Measurements from ENCODE around the gene ALMS1.
"Not testable (repeated sequence)": the region's sequence is repeated elsewhere in the genome, so short reads cannot be mapped to it uniquely, and the experiment has no call there.

The ALMS1 gene

GRCh38 chr2:73404409-73404808 lies 18.8 kb downstream of the ALMS1 start:
- DNase-seq (ENCODE audit: low read depth): no peak

GRCh38 chr2:73406996-73407395 lies 21.4 kb downstream of the ALMS1 start:
- DNase-seq (ENCODE audit: low read depth): no peak

GRCh38 chr2:73408198-73408597 lies 22.6 kb downstream of the ALMS1 start:
- DNase-seq (ENCODE audit: low read depth): no peak

- DNase-seq (ENCODE audit: low read depth): peak; percentile 14
These were observed 29.1 kb downstream of the ALMS1 start for GRCh38 chr2:73414696-73415095.

- peak; percentile 20 for DNase-seq (ENCODE audit: low read depth)
These were observed 30.3 kb downstream of the ALMS1 start for GRCh38 chr2:73415906-73416305.

GRCh38 chr2:73418343-73418742 lies 32.7 kb downstream of the ALMS1 start:
- peak; percentile 79 for DNase-seq (ENCODE audit: low read depth)

- DNase-seq (ENCODE audit: low read depth): no peak
These were observed 38.3 kb downstream of the ALMS1 start for GRCh38 chr2:73423913-73424312.

GRCh38 chr2:73426176-73426575 lies 40.5 kb downstream of the ALMS1 start:
- DNase-seq (ENCODE audit: low read depth): no peak

- no peak for DNase-seq (ENCODE audit: low read depth)
These were observed 50.4 kb downstream of the ALMS1 start for GRCh38 chr2:73436019-73436418.

GRCh38 chr2:73444202-73444601 lies 58.6 kb downstream of the ALMS1 start:
- no peak for DNase-seq (ENCODE audit: low read depth)

- DNase-seq (ENCODE audit: low read depth): no peak
These were observed 63.2 kb downstream of the ALMS1 start for GRCh38 chr2:73448856-73449255.

GRCh38 chr2:73449404-73449803 lies 63.8 kb downstream of the ALMS1 start:
- DNase-seq (ENCODE audit: low read depth): no peak

GRCh38 chr2:73451263-73451972 lies 65.8 kb downstream of the ALMS1 start:
- no peak for DNase-seq (ENCODE audit: low read depth)

GRCh38 chr2:73457982-73458381 lies 72.3 kb downstream of the ALMS1 start:
- DNase-seq (ENCODE audit: low read depth): no peak

GRCh38 chr2:73462388-73462787 lies 76.8 kb downstream of the ALMS1 start:
- not testable (repeated sequence) for DNase-seq (ENCODE audit: low read depth)

GRCh38 chr2:73468376-73468775 lies 82.7 kb downstream of the ALMS1 start:
- DNase-seq (ENCODE audit: low read depth): no peak

- DNase-seq (ENCODE audit: low read depth): not testable (repeated sequence)
These were observed 98.2 kb downstream of the ALMS1 start for GRCh38 chr2:73483874-73484273.

GRCh38 chr2:73487112-73487657 lies 101.5 kb downstream of the ALMS1 start:
- no peak for DNase-seq (ENCODE audit: low read depth)

GRCh38 chr2:73488079-73488478 lies 102.4 kb downstream of the ALMS1 start:
- DNase-seq (ENCODE audit: low read depth): no peak

GRCh38 chr2:73489053-73489452 lies 103.4 kb downstream of the ALMS1 start:
- no peak for DNase-seq (ENCODE audit: low read depth)

- DNase-seq (ENCODE audit: low read depth): peak; percentile 51
These were observed 108.4 kb downstream of the ALMS1 start for GRCh38 chr2:73494031-73494430.

GRCh38 chr2:73503992-73504570 lies 118.4 kb downstream of the ALMS1 start:
- DNase-seq (ENCODE audit: low read depth): peak; percentile 10

- DNase-seq (ENCODE audit: low read depth): not testable (repeated sequence)
These were observed 119.2 kb downstream of the ALMS1 start for GRCh38 chr2:73504850-73505249.

- DNase-seq (ENCODE audit: low read depth): not testable (repeated sequence)
These were observed 124.8 kb downstream of the ALMS1 start for GRCh38 chr2:73510470-73510869.

Data from EH (cell line).